KMS-11 (cell line): Measurements from ENCODE around the gene FARS2.

Experiments used
- H2AFZ ChIP-seq: fragments of 200-600 bp; sonication (generic); 2 replicates; pipeline ENCODE4 v1.6.1; 2016; ENCODE audit warnings: antibody characterized with exemption, mixed run types, low read depth
- H3K27ac ChIP-seq: fragments of 200-600 bp; sonication (generic); 2 replicates; pipeline ENCODE4 v1.6.1; 2016; ENCODE audit warnings: mild to moderate bottlenecking, mixed run types
- H3K27me3 ChIP-seq: fragments of 200-600 bp; sonication (generic); 2 replicates; pipeline ENCODE4 v1.6.1; 2017; ENCODE audit warnings: mild to moderate bottlenecking, low read depth, mixed run types, moderate library complexity; ENCODE audit not compliant: insufficient read depth
- H3K36me3 ChIP-seq: fragments of 200-600 bp; sonication (generic); 2 replicates; pipeline ENCODE4 v1.6.1; 2017; ENCODE audit warnings: mild to moderate bottlenecking, mixed run types; ENCODE audit not compliant: insufficient read depth
- H3K4me1 ChIP-seq: fragments of 200-600 bp; sonication (generic); 2 replicates; pipeline ENCODE4 v1.6.1; 2016; ENCODE audit warnings: mild to moderate bottlenecking, low read depth, mixed run types; ENCODE audit not compliant: poor library complexity, severe bottlenecking
- H3K4me2 ChIP-seq: fragments of 200-600 bp; sonication (generic); 2 replicates; pipeline ENCODE4 v1.7.0; 2016; ENCODE audit warnings: mild to moderate bottlenecking, mixed run types
- H3K4me3 ChIP-seq: fragments of 200-600 bp; sonication (generic); IDR thresholded peaks from 2 replicates; pipeline ENCODE4 v1.6.1; 2017; ENCODE audit warnings: low read depth, low read length, mixed read lengths; ENCODE audit not compliant: insufficient read depth
- H3K79me2 ChIP-seq: fragments of 200-600 bp; sonication (generic); 2 replicates; pipeline ENCODE4 v1.6.1; 2016; ENCODE audit warnings: low read depth, mixed run types; ENCODE audit not compliant: insufficient read depth
- H3K9ac ChIP-seq: fragments of 200-600 bp; sonication (generic); 2 replicates; pipeline ENCODE4 v1.6.1; 2016; ENCODE audit warnings: mild to moderate bottlenecking, mixed run types
- H4K20me1 ChIP-seq: fragments of 200-600 bp; sonication (generic); 2 replicates; pipeline ENCODE4 v1.6.1; 2016; ENCODE audit warnings: mild to moderate bottlenecking, mixed run types; ENCODE audit not compliant: insufficient read depth
- CTCF ChIP-seq: fragments of 200-600 bp; sonication (generic); conservative IDR thresholded peaks from 2 replicates; pipeline ENCODE4 v1.6.1; 2017; ENCODE audit warnings: low read depth, mild to moderate bottlenecking, antibody characterized with exemption, low read length, moderate library complexity, mixed read lengths

FARS2 gene

DNA sequence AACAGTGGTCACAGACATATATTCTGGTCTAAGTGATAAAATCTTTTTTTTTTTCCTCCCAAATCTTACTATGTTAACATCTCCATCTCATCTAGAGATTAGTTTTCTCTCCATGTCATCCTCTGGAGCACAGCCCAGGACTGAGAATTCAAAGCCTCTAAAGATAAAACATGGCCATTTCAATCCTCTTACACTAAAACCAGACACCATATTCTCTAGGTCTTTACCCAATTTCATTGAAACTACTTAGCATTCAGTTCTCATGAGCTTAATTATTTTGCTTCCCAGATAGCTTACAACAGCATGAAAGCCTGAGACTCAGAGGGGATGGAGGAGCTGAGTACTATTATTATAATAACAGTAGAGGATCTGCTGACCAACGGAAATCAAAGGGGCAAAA, 92.7 kb downstream of the FARS2 start:
- no peaks in the 10 kb centered on the region for H3K4me1 ChIP-seq
- H3K4me2 ChIP-seq, result no peak overlapping the region
- H3K4me3 ChIP-seq, result no peak overlapping the region
- H4K20me1 ChIP-seq, result no peaks in the 10 kb centered on the region
- no peak for TF ChIP-seq CTCF
- H3K27me3 ChIP-seq, result no peaks in the 10 kb centered on the region
- no peaks in the 10 kb centered on the region for H3K36me3 ChIP-seq
- no peak overlapping the region for H3K27ac ChIP-seq
- no peak overlapping the region for H3K9ac ChIP-seq
- no peaks in the 10 kb centered on the region; the same call in 1 of the 2 replicates for H3K79me2 ChIP-seq
- no peak overlapping the region for H2AFZ ChIP-seq

DNA sequence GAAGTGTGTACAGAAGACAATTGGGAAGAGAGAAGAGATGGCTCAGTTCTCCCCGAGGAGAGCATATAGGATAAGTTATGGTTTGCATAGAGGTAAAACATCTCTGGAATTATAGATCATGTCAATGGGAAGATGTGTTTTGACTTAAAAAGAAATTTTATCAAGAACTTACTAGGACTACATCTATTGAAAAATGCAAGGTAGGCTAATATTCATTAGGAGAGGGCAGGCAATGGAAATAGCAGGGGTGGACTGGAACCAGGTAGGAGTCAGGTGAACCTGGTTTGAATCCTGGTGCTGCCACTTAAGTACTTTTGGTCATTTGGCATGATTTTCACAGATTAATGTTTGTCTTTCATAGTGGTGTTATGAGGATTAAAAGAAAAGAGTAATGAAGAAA, 96.2 kb downstream of the FARS2 start:
- Histone ChIP-seq H3K27ac (no peak overlapping the region), H3K9ac (no peak overlapping the region), H3K36me3 (no peaks in the 10 kb centered on the region), H4K20me1 (no peaks in the 10 kb centered on the region), H3K27me3 (no peaks in the 10 kb centered on the region), H3K4me2 (no peak overlapping the region), H2AFZ (no peak overlapping the region), H3K79me2 (no peaks in the 10 kb centered on the region; the same call in 1 of the 2 replicates), H3K4me3 (no peak overlapping the region), H3K4me1 (no peaks in the 10 kb centered on the region)
- TF ChIP-seq CTCF, result no peak

DNA sequence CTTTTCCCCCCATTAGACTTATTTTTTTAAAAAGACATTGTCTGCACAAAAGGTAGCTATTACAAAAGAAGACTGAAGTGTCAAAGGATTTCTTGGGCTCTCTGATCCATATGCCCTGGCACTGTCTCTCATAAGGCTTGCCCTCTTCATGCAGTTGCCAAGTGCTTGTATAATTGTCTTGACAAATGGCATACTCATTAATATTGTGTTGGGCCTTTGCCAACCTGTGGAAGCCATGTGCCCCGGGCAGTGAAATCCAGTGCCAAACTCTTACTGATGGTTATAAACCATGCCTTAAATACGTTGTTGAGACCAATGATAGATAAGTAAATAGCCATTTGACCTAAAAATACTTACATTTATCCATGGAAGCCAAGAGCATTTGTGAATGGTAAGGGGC, 98.1 kb downstream of the FARS2 start:
- H3K36me3 ChIP-seq, result no peaks in the 10 kb centered on the region
- H3K4me2 ChIP-seq, result no peak overlapping the region

GRCh38 chr6:5361396-5361795, 100.1 kb downstream of the FARS2 start:
- no peaks in the 10 kb centered on the region for H4K20me1 ChIP-seq
- no peak for TF ChIP-seq CTCF
- no peak overlapping the region for H3K4me2 ChIP-seq
- H3K79me2 ChIP-seq, result no peaks in the 10 kb centered on the region
- no peak overlapping the region for H3K4me3 ChIP-seq
- H3K27me3 ChIP-seq, result no peaks in the 10 kb centered on the region
- no peak overlapping the region for H2AFZ ChIP-seq
- H3K9ac ChIP-seq, result no peak overlapping the region
- H3K27ac ChIP-seq, result no peak overlapping the region
- no peaks in the 10 kb centered on the region for H3K36me3 ChIP-seq
- H3K4me1 ChIP-seq, result no peaks in the 10 kb centered on the region

More for the DNA sequence above, 98.1 kb downstream of the FARS2 start:
- Histone ChIP-seq H3K27me3 (no peaks in the 10 kb centered on the region), H4K20me1 (no peaks in the 10 kb centered on the region), H2AFZ (no peak overlapping the region), H3K4me1 (no peaks in the 10 kb centered on the region), H3K79me2 (no peaks in the 10 kb centered on the region), H3K27ac (no peak overlapping the region), H3K9ac (no peak overlapping the region), H3K4me3 (no peak overlapping the region)
- TF ChIP-seq CTCF, result no peak
